Gastrocnemius medialis (tissue), 4 donors: ENCODE results near the gene ABI1.

Experiments used
- POLR2A ChIP-seq, 2 donors: fragments of 450-650 bp; IDR thresholded peaks; one replicate each; pipeline ENCODE4 v1.6.1; 2017; ENCODE audit warnings: antibody characterized with exemption in 2 of 2, mild to moderate bottlenecking in 2 of 2, moderate library complexity in 2 of 2
- TF ChIP-seq, protein P1 (sequence below), 5 experiments: fragments of 450-650 bp in 3 of 5; fragments of 200-600 bp in 2 of 5; sonication (generic) in 2 of 5; IDR thresholded peaks in 4 of 5; conservative IDR thresholded peaks in 1 of 5; 1 replicate in 4 of 5; 2 replicates in 1 of 5; pipeline ENCODE4 v1.5.1; 2016 to 2019; ENCODE audit warnings: antibody characterized with exemption in 5 of 5, mild to moderate bottlenecking in 3 of 5, moderate library complexity in 3 of 5

DNA sequence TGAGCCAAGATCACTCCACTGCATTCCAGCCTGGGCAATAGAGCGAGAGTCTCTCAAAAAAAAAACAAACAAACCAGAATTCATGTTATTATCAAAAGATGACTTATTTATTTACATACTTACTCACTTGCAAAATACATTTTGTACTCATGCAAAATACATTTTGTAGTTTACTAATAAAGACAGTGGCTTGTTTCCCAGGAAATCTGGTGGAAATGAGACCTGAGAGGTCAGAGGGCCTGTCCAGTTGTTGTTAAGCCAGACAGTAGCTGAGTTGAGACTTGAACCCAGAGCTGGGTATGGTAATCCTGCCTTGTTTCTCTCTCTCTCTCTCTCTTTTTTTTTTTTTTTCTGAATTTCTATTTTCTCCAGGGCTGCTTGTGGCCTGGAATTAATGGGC lies 133.8 kb downstream of the ABI1 start:
- TF ChIP-seq, protein P1, sequence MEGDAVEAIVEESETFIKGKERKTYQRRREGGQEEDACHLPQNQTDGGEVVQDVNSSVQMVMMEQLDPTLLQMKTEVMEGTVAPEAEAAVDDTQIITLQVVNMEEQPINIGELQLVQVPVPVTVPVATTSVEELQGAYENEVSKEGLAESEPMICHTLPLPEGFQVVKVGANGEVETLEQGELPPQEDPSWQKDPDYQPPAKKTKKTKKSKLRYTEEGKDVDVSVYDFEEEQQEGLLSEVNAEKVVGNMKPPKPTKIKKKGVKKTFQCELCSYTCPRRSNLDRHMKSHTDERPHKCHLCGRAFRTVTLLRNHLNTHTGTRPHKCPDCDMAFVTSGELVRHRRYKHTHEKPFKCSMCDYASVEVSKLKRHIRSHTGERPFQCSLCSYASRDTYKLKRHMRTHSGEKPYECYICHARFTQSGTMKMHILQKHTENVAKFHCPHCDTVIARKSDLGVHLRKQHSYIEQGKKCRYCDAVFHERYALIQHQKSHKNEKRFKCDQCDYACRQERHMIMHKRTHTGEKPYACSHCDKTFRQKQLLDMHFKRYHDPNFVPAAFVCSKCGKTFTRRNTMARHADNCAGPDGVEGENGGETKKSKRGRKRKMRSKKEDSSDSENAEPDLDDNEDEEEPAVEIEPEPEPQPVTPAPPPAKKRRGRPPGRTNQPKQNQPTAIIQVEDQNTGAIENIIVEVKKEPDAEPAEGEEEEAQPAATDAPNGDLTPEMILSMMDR (IDR thresholded peaks at IDR 0.05 in 4 of 5, conservative IDR thresholded peaks at IDR 0.05 in 1 of 5) = no peak
- no peak for TF ChIP-seq POLR2A (IDR thresholded peaks at IDR 0.05)
